ENCODE results near the gene RPTOR.

Gene RPTOR

GRCh38 chr17:80905586-80906230 is 361.1 kb downstream of the RPTOR start:
- DNase-seq: no peak

- no peak for DNase-seq
Observed at GRCh38 chr17:80906364-80907259, 362.0 kb downstream of the RPTOR start.

- no peak for DNase-seq
Observed at GRCh38 chr17:80907281-80907680, 362.6 kb downstream of the RPTOR start.

- no peak for DNase-seq
Observed at GRCh38 chr17:80908211-80908610, 363.6 kb downstream of the RPTOR start.

GRCh38 chr17:80908776-80909175 is 364.1 kb downstream of the RPTOR start:
- no peak for DNase-seq

GRCh38 chr17:80909635-80910034 is 365.0 kb downstream of the RPTOR start:
- no peak for DNase-seq

GRCh38 chr17:80910043-80910442 is 365.4 kb downstream of the RPTOR start:
- no peak for DNase-seq

GRCh38 chr17:80912476-80912875 is 367.8 kb downstream of the RPTOR start:
- DNase-seq: no peak

GRCh38 chr17:80913928-80914821 is 369.5 kb downstream of the RPTOR start:
- DNase-seq: no peak

- no peak for DNase-seq
Observed at GRCh38 chr17:80916246-80916645, 371.6 kb downstream of the RPTOR start.

- no peak for DNase-seq
Observed at GRCh38 chr17:80917716-80918560, 373.3 kb downstream of the RPTOR start.

GRCh38 chr17:80918731-80919130 is 374.1 kb downstream of the RPTOR start:
- DNase-seq: no peak

- no peak for DNase-seq
Observed at GRCh38 chr17:80919331-80920311, 375.0 kb downstream of the RPTOR start.

- no peak for DNase-seq
Observed at GRCh38 chr17:80920441-80920840, 375.8 kb downstream of the RPTOR start.

- DNase-seq: no peak
Observed at GRCh38 chr17:80921159-80921558, 376.5 kb downstream of the RPTOR start.

- DNase-seq: no peak
Observed at GRCh38 chr17:80921741-80922579, 377.3 kb downstream of the RPTOR start.

GRCh38 chr17:80922580-80923160 is 378.0 kb downstream of the RPTOR start:
- no peak for DNase-seq

GRCh38 chr17:80923211-80924110 is 378.8 kb downstream of the RPTOR start:
- DNase-seq: no peak

Data from Kasumi-1 (cell line).